ENCODE data around the gene ADAM19. TPM values are rescaled to one million over a fixed set of nuclear protein-coding genes. Genes with fewer than 3 reads are reported as not detected.
A peak's percentile ranks its signal among the peaks of the same experiment; 100 is the strongest.

ADAM19 gene
- total and polyA plus RNA-seq, 2 of the 4 experiments (the other 2 are of a cell fraction) = 35.5 to 49.2 TPM

DNA sequence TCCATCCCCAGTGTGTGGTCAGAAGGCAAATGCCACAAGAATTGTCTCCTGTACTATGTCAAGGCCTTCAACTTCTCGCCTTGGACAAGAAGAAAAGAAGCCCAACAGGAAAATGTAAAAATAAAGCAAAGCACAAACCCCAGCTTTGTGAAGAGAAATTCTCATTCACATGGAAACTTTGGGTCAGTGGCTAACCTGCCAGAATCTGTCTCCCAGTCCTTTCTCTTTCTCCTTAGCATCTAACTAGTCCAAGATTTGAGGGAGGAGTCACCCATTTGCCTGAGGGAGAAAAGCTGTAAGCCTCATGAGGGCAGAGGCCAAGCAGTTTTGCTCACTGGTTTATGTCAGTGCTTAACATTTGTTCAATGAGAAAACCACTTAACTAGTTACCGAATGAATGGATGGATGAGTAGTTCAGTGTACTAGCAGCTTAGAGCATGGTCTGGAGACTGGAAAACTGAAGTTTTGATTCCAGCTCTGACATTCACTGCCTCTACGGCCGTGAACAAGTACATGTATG lies 36.0 kb downstream of the ADAM19 start:
- peak overlapping the region; percentile 61 for H2BK5ac ChIP-seq (ENCODE audit: low read depth, low read length, poor library complexity, severe bottlenecking)
- H4K8ac ChIP-seq (ENCODE audit: low read depth in 2 of 2, low read length in 2 of 2) = peak overlapping the region in 1 of 2 experiments; percentile 93; a peak in 1 of 4 replicates
- peaks cover 28% of the 10 kb centered on the region for H3K9me1 ChIP-seq (ENCODE audit: insufficient read depth, low read length)
- H2BK15ac ChIP-seq (ENCODE audit: low read depth, low read length) = peak overlapping the region; percentile 85; the same call in 1 of the 3 replicates
- no peak overlapping the region for H3K56ac ChIP-seq (ENCODE audit: extremely low read depth, insufficient read depth, low read length)
- H3K18ac ChIP-seq (ENCODE audit: low read depth, low read length) = peak overlapping the region; percentile 35
- peaks cover 38% of the 10 kb centered on the region for H3K4me1 ChIP-seq (ENCODE audit: control insufficient read depth, insufficient read depth, low read length)
- H3K9me3 ChIP-seq (ENCODE audit: control insufficient read depth, insufficient read depth, low read length) = no peaks in the 10 kb centered on the region
- peak; percentile 43 for DNase-seq
- CTCF ChIA-PET = no interaction called here
- H4K91ac ChIP-seq (ENCODE audit: insufficient read depth, low read depth, low read length) = peak overlapping the region; percentile 17; the same call in 1 of the 2 replicates
- peak overlapping the region; percentile 17; the same call in 1 of the 2 replicates for H3K14ac ChIP-seq (replicated peaks; ENCODE audit: low read depth, low read length)
- H4K5ac ChIP-seq (ENCODE audit: low read depth, low read length) = peak overlapping the region; percentile 34; the same call in 1 of the 2 replicates
- in situ Hi-C loops (cut with MboI; ENCODE audit: low sequenced_read_pairs) = no loop called here
- TF ChIP-seq MAZ (IDR thresholded peaks at IDR 0.05; ENCODE audit: borderline replicate concordance, low read depth, low read length) = no peak
- TF ChIP-seq CEBPB (IDR thresholded peaks at IDR 0.05; ENCODE audit: low read depth, low read length) = no peak
- no peak for TF ChIP-seq NFE2L2 (IDR thresholded peaks at IDR 0.05; ENCODE audit: low read depth, low read length)
- no peak for TF ChIP-seq CHD1 (IDR thresholded peaks at IDR 0.05; ENCODE audit: low read depth, low read length)
- no peak for TF ChIP-seq MXI1 (IDR thresholded peaks at IDR 0.05; ENCODE audit: borderline replicate concordance, low read depth, low read length)
- no peak for TF ChIP-seq MAFK (IDR thresholded peaks at IDR 0.05; ENCODE audit: low read depth, low read length)
- POLR2A ChIA-PET (ENCODE audit: unreplicated experiment) = no interaction called here
- H2AK9ac ChIP-seq (replicated peaks; ENCODE audit: low read depth, low read length, poor library complexity) = no peak overlapping the region
- intact Hi-C loops (cut with micrococcal nuclease) = no loop called here
- H3K4me2 ChIP-seq (ENCODE audit: low read depth, low read length) = no peak overlapping the region
- H4K20me1 ChIP-seq (ENCODE audit: insufficient read depth, low read length) = no peaks in the 10 kb centered on the region; the same call in 1 of the 2 replicates
- no CpG with 5 or more reads among the region's 4 CpGs for WGBS, 2 experiments (ENCODE audit: extremely low coverage in 2 of 2, insufficient read length in 1 of 2)
- H3K27ac ChIP-seq (ENCODE audit: insufficient read depth, low read length) = peak overlapping the region; percentile 16; the same call in 1 of the 2 replicates
- peaks cover 7% of the 10 kb centered on the region for H3K36me3 ChIP-seq (ENCODE audit: control insufficient read depth, insufficient read depth, low read length)
- H3K23ac ChIP-seq (ENCODE audit: low read depth, low read length) = peak overlapping the region; percentile 80; the same call in 1 of the 2 replicates
- no peak for ATAC-seq (ENCODE audit: low read depth)
- H3K4ac ChIP-seq (ENCODE audit: low read depth, low read length) = 0 out of 2 replicates have a peak overlapping the region, but pooled peaks have one; percentile 23
- H2AK5ac ChIP-seq (ENCODE audit: low read depth, low read length) = peak overlapping the region; percentile 9; the same call in 1 of the 2 replicates
- peak overlapping the region; percentile 26; the same call in 1 of the 2 replicates for H2BK120ac ChIP-seq (ENCODE audit: low read depth, low read length)
- no peak overlapping the region for H2AFZ ChIP-seq (replicated peaks; ENCODE audit: low read length, poor library complexity)
- peaks cover 21 to 77% of the 10 kb centered on the region in 2 experiments; a peak in 3 of 4 replicates for H3K79me1 ChIP-seq (ENCODE audit: low read depth in 1 of 2, low read length in 2 of 2)
- no peak overlapping the region for H3K9ac ChIP-seq (ENCODE audit: low read depth, low read length)
- dilution Hi-C loops (cut with HindIII; ENCODE audit: low sequenced_read_pairs, unreplicated experiment) = no loop called here
- no peaks in the 10 kb centered on the region for H3K27me3 ChIP-seq (ENCODE audit: control insufficient read depth, insufficient read depth, low read length)
- no TSS peak for BruUV-seq (replicated peaks)
- H2BK20ac ChIP-seq (ENCODE audit: low read depth, low read length) = peak overlapping the region; percentile 46
- no peak overlapping the region for H3K4me3 ChIP-seq (ENCODE audit: insufficient read depth, low read depth, low read length)
